DMS53 treated with DMSO at 0.1 percent for 48 hours (cell line): ENCODE results near the gene VPS18.

Experiments
- DNase-seq: peaks from one replicate; lab custom pipeline; 2025; ENCODE audit not compliant: unreplicated experiment; lab: John Stamatoyannopoulos, UW

The VPS18 gene

GRCh38 chr15:40870716-40871115, 23.5 kb upstream of the VPS18 start:
- DNase-seq: no peak

- peak; percentile 34 for DNase-seq
These were observed 22.3 kb upstream of the VPS18 start for GRCh38 chr15:40871749-40872617.

- DNase-seq: no peak
These were observed 21.2 kb upstream of the VPS18 start for GRCh38 chr15:40872791-40873693.

GRCh38 chr15:40873694-40874561, 20.3 kb upstream of the VPS18 start, which contains the start of gene RHOV:
RHOV (minus strand) TSS chr15:40874234; CDS start chr15:40874139, 95 bp downstream.
- DNase-seq: peak; percentile 32

- DNase-seq: no peak
These were observed 18.1 kb upstream of the VPS18 start for GRCh38 chr15:40875991-40876730.

GRCh38 chr15:40877694-40878093, 16.6 kb upstream of the VPS18 start:
- DNase-seq: no peak

- DNase-seq: no peak
These were observed 15.5 kb upstream of the VPS18 start for GRCh38 chr15:40878785-40879184.

- DNase-seq: no peak
These were observed 14.6 kb upstream of the VPS18 start for GRCh38 chr15:40879609-40880008.

- no peak for DNase-seq
These were observed 12.9 kb upstream of the VPS18 start for GRCh38 chr15:40881351-40881750.

GRCh38 chr15:40886586-40886985, 7.7 kb upstream of the VPS18 start:
- no peak for DNase-seq

GRCh38 chr15:40889112-40889511, 5.1 kb upstream of the VPS18 start:
- DNase-seq: no peak

- DNase-seq: no peak
These were observed 3.1 kb upstream of the VPS18 start for GRCh38 chr15:40891138-40891537.

- DNase-seq: peak; percentile 62
These were observed 2.3 kb upstream of the VPS18 start for GRCh38 chr15:40891810-40892446.

GRCh38 chr15:40892447-40893012, 1.7 kb upstream of the VPS18 start:
- no peak for DNase-seq

GRCh38 chr15:40893019-40893670, 1.1 kb upstream of the VPS18 start:
- DNase-seq: no peak

- no peak for DNase-seq
These were observed 615 bp downstream of the VPS18 start for GRCh38 chr15:40894681-40895448.

GRCh38 chr15:40899536-40900207, 5.4 kb downstream of the VPS18 start:
- no peak for DNase-seq
